ENCODE data around the gene B4GALNT1. TPM values are rescaled to one million over a fixed set of nuclear protein-coding genes. Genes with fewer than 3 reads are reported as not detected.

Gene B4GALNT1
- total and polyA plus RNA-seq, 10 of the 15 experiments (the other 5 are each of a cell fraction or from before 2014, with no cell fraction given) = 0.01 to 0.38 (median 0.14) TPM; not detected in 3

GRCh38 chr12:57623811-57624390 is 9.1 kb downstream of the B4GALNT1 start:
- FAIRE-seq (no peak), DNase-seq (ENCODE audit: low read depth, low spot score) (no peak), ATAC-seq (no peak)
- Histone ChIP-seq H2AFZ (ENCODE audit: control insufficient read depth, low read depth, low read length) (no peak overlapping the region), H3K36me3 (ENCODE audit: control insufficient read depth in 2 of 2, insufficient read depth in 2 of 2, low read length in 1 of 2) (no peaks in the 10 kb centered on the region), H3K4me1 (ENCODE audit: control insufficient read depth, insufficient read depth, low read length) (peaks cover 6% of the 10 kb centered on the region), H3K9me3 (replicated peaks; ENCODE audit: control insufficient read depth, insufficient read depth, low read length) (no peaks in the 10 kb centered on the region), H3K27ac (ENCODE audit: control insufficient read depth, insufficient read depth) (no peak overlapping the region), H4K20me1 (ENCODE audit: control insufficient read depth, insufficient read depth) (no peaks in the 10 kb centered on the region), H3K79me2 (ENCODE audit: control insufficient read depth, insufficient read depth, low read length) (no peaks in the 10 kb centered on the region), H3K9ac (ENCODE audit: control insufficient read depth, insufficient read depth, low read length) (no peak overlapping the region), H3K27me3 (replicated peaks in 1 of 2; ENCODE audit: control insufficient read depth in 2 of 2, insufficient read depth in 2 of 2, low read length in 1 of 2) (peaks cover 33 to 39% of the 10 kb centered on the region in 2 experiments; a peak in 3 of 4 replicates), H3K4me2 (ENCODE audit: control insufficient read depth, insufficient read depth) (no peak overlapping the region), H3K4me3 (no peak overlapping the region)
- ChIA-PET POLR2A (no interaction called here), RAD21 (ENCODE audit: unreplicated experiment) (interaction anchor here (2.0 kb wide), 1 partner anchor 41 kb away, joined by 12 read pairs; no protein-coding TSS in a partner anchor), SMC1A (ENCODE audit: uncharacterized antibody, unreplicated experiment) (no interaction called here), CTCF (interaction anchor here (2.3 to 7.8 kb wide), 2 partner anchors 10 to 41 kb away, joined by 12 to 119 read pairs; no protein-coding TSS in a partner anchor)
- intact Hi-C loops (cut with micrococcal nuclease; ENCODE audit: unreplicated experiment) = loop anchor here (5.0 kb wide), 1 partner anchor 167 kb away; the partner anchor contains the start of genes GLI1 and INHBE
- no TSS peak for BruUV-seq (replicated peaks)
- TF ChIP-seq YY1 (IDR thresholded peaks at IDR 0.05; ENCODE audit: low read depth, low read length) = no peak
- TF ChIP-seq, protein P1, sequence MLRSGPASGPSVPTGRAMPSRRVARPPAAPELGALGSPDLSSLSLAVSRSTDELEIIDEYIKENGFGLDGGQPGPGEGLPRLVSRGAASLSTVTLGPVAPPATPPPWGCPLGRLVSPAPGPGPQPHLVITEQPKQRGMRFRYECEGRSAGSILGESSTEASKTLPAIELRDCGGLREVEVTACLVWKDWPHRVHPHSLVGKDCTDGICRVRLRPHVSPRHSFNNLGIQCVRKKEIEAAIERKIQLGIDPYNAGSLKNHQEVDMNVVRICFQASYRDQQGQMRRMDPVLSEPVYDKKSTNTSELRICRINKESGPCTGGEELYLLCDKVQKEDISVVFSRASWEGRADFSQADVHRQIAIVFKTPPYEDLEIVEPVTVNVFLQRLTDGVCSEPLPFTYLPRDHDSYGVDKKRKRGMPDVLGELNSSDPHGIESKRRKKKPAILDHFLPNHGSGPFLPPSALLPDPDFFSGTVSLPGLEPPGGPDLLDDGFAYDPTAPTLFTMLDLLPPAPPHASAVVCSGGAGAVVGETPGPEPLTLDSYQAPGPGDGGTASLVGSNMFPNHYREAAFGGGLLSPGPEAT (IDR thresholded peaks at IDR 0.05; ENCODE audit: low read depth) = no peak
- TF ChIP-seq SP1 (IDR thresholded peaks at IDR 0.05; ENCODE audit: low read depth, low read length) = no peak
- TF ChIP-seq RB1 (IDR thresholded peaks at IDR 0.05; ENCODE audit: borderline replicate concordance) = no peak
- no peak for TF ChIP-seq ESRRA (IDR thresholded peaks at IDR 0.05; ENCODE audit: low read length)
- TF ChIP-seq BCLAF1 (IDR thresholded peaks at IDR 0.05) = no peak
- TF ChIP-seq RBBP5 (conservative IDR thresholded peaks at IDR 0.05) = no peak
- TF ChIP-seq KDM1A (IDR thresholded peaks at IDR 0.05; ENCODE audit: borderline replicate concordance) = no peak
- TF ChIP-seq ASH2L (IDR thresholded peaks at IDR 0.05; ENCODE audit: borderline replicate concordance, low read depth) = no peak
- TF ChIP-seq SUZ12 (IDR thresholded peaks at IDR 0.05; ENCODE audit: unreplicated experiment) = no peak
- TF ChIP-seq, protein P2, sequence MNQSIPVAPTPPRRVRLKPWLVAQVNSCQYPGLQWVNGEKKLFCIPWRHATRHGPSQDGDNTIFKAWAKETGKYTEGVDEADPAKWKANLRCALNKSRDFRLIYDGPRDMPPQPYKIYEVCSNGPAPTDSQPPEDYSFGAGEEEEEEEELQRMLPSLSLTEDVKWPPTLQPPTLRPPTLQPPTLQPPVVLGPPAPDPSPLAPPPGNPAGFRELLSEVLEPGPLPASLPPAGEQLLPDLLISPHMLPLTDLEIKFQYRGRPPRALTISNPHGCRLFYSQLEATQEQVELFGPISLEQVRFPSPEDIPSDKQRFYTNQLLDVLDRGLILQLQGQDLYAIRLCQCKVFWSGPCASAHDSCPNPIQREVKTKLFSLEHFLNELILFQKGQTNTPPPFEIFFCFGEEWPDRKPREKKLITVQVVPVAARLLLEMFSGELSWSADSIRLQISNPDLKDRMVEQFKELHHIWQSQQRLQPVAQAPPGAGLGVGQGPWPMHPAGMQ (IDR thresholded peaks at IDR 0.05; ENCODE audit: borderline replicate concordance) = no peak
- TF ChIP-seq PRDM15 (CRISPR knock-in tag; IDR thresholded peaks at IDR 0.05) = no peak
- in situ Hi-C loops (cut with MboI) = no loop called here
- 28% methylated on average over 5 of the region's 5 CpGs for WGBS (ENCODE audit: insufficient coverage, insufficient replicate concordance, low lambda C conversion rate, missing lambda C conversion rate)
